Activated T-cell treated with anti-CD3 and anti-CD28 coated beads for 48 hours (primary cell): Measurements from ENCODE around the gene CD8B2.
"Not testable (repeated sequence)": the region's sequence is repeated elsewhere in the genome, so short reads cannot be mapped to it uniquely, and the experiment has no call there.

Experiments used
- DNase-seq: peaks from one replicate; pipeline ENCODE4 v3.0.0-alpha.2; 2020; ENCODE audit warnings: low read depth

CD8B2 gene

DNA sequence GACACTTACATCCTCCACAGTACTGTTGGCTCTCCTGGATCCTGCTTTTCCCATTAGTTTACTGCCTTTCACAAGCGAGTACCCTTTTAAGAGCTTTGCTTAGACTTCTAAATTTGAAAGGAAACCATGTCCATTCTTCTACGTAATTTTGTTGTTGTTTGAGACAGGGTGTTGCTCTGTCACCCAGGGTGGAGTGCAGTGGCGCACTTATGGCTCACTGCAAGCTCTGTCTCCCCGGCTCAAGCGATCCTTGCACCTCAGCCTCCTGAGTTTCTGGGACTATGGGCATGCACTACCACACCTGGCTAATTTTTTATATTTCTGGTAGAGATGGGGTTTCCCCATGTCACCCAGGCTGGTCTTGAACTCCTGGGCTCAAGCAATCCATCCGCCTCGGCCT lies 24.8 kb downstream of the CD8B2 start:
- DNase-seq: not testable (repeated sequence)

DNA sequence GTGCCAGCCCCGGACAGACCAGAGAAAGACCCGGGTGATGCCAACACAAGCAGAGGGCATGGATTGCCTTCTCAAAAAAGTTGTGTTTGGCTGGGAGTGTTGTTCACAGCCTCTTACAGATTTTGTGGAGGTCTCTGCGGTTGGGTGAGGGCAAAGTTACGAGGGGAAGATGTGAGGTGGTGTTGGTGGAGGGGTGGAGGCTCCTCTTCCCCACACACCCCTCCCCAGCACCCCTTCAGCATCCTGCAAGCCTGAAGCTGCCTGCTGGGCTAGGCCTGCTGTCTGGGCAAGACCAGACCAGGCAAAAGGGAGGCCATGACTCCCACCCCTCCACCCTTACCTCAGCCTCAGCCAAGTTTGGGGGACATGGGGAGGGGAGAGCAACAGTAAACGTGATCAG lies 26.2 kb downstream of the CD8B2 start:
- not testable (repeated sequence) for DNase-seq

DNA sequence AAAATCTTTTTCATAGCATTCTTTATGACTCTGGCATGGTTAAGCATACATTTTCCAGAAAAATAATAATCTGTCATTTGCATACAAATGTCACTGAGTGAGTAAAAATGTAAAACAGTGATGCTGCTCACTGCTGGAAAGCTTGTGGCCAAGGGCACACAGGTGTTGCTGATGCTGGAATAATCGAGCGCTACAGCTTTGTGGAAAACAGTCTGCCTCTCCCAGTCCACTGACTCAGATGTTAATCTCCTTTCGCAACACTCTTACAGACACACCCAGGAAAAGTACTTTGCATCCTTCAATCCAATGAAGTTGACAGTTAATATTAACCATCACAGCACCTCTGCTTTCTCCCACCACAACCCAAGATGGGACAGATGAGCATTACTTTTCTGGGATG lies 27.7 kb downstream of the CD8B2 start:
- DNase-seq: not testable (repeated sequence)

DNA sequence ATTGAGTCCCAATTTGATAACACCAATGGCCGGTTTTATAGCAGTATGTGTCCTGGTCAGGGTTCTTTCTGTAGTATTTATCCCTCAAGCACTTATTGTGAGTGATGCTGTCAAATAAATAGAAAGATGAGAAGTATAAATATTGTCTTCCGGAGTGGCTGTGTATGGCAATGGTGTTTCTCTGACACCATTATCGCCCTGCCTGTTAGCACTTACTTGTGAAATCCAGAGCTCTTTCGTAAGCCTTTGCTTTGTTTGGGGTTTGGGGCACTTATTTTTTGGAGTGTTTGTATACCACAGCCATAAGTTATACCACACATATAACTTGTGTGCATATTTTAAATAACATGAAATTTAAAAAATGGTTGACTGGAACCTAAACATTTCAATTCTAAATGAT lies 29.3 kb downstream of the CD8B2 start:
- no peak for DNase-seq

DNA sequence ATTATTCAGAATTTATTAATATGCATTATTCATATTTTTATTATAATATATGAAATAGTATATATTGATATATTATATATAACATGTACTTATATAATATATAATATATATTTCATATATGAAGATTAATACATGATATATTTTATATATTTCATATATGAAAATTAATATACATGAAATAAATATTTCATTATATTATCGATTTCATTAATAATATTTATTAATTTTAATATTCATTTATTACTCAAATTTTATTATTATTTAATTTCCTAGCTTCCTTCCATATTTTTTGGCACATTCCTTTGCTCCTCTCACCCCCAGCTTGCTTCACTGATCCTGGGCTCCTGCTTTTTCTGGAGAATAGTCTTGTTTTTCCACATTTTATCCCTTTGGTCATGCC lies 29.7 kb downstream of the CD8B2 start:
- no peak for DNase-seq

DNA sequence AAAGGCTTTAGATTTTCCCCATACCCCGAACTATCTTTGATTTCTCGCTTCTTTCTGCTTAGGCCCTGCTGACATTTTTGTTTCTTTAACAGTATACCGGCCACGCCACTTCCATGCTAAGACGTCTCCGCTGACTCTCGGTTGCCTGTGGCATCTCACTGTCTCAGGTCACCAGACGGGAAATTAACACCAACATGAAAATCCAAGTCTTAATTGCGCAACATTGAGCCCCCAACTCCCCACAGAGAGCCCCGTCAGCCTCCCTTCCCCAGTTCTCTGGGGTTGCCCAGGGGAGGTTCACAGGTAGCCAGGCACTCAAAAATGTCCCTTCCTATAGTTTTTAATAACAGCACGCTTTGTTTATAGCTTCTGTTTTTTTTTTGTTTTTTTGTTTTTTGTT lies 30.2 kb downstream of the CD8B2 start:
- DNase-seq: no peak

DNA sequence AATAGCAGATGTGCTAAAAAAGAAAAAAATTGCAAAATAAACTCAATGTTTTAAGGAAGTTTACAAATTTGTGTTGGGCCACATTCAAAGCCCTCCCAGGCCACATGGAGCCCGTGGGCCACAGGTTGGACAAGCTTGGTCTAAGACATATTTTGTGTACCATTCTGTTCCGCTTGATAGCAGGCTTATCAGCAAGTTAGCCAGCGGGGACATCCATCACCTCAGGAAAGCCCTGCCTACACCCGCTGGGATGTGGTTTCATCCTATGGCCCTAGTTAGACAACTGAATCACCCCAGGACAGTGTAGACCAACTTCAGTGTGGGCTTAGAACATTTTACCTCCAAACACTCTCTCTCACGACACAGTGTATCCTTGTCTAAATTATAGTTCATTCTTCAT lies 32.6 kb downstream of the CD8B2 start:
- no peak for DNase-seq

DNA sequence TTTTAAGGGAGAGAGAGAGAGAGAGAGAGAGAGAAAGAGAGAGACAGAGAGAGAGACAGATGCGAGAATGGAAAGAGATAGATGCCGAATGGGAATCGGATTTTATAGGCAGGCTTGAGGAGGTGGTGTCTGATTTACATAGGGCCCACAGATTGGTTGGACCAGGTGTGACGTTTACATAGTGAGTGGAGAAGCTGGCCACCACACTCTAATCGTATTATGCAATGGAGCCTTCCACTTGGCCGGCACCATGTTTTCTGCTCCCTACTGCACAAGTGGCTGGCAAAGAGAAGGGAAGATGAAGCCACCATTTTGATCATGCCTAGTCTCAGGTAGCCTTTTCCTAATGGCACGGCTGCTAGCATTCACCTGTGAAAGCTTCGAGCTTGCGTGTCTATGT lies 33.9 kb downstream of the CD8B2 start:
- DNase-seq: no peak

DNA sequence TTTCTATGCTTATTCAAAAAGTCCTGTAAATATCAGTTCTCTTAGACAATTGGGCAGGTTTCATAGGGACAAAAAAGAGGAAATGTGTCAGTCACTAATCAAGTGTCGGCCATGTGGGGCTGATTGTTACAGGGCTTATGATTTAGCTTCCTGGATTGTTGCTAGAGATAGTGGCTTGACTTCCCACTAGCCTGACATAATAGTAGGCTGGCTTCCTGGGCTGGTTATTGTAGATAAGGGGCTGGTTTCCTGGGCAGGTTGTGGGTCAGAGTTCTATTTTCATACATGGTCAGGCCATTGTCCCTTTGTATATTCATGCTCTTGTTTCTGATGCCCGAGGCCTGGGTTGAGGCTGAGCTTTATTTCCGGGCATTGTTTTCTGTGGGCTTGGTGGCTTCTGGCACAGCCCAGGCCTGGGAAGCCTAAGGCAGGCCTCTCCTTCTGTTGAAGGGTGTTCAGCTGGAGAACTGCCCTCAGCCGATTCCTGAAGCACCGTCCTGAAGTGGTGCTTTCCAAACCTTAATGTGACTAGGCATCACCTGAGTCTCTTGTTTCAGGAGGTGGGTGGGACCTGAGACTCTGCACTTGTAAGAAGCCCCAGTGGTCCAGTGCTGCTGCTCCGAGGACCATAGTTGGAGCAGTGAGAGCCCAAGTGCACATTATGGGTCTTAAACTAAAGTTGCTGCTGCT lies 37.0 kb downstream of the CD8B2 start:
- no peak for DNase-seq

DNA sequence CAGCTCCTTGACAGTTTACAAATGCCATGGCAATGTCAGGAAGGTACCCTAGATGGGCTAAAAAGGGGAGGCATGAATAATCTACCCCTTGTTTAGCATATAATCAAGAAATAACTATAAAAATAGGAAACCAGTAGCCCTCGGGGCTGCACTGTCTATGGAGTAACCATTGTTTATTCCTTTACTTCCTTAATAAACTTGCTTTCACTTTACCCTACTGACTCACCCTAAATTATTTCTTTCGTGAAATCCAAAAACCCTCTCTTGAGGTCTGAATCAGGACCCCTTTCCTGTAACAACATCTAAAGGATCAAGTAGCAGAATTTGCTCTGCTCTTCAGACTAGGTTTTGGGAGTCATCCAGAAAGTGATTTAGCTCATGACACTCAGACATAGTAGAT lies 43.7 kb downstream of the CD8B2 start:
- DNase-seq: no peak

DNA sequence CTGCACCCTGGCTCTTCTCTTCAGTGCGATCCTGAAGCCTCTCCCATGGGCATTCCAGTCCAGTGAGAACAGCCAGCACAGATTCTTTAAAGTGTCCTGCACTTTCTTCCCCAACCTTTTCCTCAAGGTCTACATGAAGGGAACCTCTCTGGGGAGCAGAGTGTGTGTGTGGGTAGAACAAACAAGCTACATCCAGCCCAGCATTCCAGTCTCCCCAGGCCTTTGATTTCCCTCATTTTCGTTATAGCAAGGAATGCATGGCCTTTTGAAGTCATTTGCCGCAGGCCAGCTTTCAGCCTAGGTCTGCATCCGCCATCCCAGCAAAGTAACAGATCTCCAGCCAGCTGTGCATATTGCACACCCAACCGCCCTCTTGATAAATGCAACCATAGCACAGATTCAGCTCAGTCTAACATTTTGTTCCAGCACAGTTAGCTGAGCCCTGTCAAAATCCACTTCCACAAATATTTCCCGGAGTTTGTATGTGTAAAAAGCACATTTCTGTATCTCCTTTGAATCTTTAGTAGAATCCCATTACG lies 44.6 kb downstream of the CD8B2 start:
- no peak for DNase-seq

DNA sequence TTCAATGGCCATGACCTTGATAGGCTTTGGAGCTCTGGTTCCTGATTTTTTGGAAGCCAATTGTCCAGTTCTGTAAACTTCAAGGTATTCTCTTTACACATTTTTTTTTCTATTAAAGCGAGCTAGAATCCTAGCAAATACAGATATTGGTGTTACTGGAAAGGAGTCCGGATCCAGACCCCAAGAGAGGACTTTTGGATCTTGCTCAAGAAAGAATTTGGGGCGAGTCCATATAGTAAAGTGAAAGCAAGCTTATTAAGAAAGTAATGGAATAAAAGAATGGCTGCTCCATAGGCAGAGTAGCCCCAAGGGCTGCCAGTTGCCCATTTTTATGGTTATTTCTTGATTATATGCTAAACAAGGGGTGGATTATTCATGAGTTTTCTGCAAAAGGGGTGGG lies 45.1 kb downstream of the CD8B2 start:
- DNase-seq: no peak

DNA sequence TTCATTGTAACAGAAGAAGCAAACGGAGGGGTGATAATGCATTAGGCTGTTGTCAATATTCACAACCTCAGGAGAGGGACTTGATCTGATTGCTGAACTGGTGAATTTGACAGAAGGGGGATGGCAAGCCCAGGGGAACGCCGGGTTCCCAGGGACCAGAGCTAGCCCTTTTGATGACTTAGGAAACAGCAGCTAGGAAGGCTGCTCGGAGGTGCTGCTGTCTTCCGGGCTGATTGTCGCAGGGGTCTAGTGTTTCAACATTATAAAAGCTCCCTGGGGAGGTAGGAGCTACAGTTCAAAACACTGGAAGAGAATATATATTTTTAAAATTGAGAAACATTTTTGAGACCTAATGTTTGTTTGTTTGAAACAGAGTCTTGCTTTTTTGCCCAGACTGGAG lies 47.3 kb downstream of the CD8B2 start:
- DNase-seq: no peak

DNA sequence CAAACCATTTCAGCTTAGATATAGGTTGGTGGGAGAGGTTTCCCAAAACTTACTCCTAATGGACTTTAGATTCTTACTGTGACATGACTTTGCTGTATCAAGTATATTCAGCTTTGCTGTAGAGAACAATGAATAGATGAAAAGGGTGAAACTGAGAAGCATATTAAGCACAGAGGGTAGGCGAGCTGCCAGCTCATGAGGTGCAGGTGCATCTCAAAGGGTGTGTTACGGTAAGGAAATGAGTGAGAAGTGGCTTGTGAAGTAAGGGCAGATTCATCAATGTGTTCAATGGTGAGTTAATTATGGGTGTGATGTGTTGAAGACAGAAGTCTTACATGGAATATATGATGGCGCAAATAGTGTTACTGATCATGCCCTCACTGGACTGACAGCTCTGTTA lies 49.3 kb downstream of the CD8B2 start:
- DNase-seq: no peak

DNA sequence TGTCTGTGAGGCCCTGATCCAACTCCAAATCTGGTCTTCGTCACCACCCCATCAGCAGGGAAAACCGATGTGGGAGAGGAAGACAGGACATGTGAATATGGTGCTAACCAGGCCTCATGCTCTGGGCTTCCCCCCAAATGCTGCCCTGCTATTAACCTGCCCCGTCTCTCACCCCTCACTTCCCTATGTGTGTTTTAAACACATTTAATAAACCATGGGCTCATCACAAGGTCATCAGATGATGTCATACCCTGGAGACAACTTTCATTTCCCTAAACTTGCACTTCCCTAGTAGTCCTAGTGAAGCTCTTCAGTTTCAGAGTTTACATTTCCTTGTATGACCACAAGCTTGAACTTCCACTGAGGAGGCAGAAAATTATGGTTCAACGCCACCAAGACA lies 49.9 kb downstream of the CD8B2 start:
- no peak for DNase-seq

DNA sequence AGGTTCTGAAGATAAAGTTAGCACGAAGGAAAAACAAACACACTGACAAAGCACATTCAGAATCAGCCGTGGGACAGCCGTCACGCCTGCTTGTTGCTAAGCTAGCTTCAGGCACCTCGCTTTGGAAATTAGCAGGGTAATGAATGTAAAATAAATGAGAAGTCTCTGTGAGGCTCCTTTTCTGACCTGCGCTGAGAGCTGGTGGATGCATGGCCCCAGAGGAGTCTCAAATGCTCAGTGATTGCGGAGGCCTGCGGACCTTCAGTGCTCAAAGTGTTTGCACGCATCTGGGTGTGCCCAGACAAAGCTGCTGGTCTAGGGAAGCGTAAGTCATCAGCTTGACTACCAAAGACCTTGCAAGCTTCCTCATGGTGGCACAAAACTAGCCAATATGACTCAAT lies 50.6 kb downstream of the CD8B2 start:
- DNase-seq: no peak

DNA sequence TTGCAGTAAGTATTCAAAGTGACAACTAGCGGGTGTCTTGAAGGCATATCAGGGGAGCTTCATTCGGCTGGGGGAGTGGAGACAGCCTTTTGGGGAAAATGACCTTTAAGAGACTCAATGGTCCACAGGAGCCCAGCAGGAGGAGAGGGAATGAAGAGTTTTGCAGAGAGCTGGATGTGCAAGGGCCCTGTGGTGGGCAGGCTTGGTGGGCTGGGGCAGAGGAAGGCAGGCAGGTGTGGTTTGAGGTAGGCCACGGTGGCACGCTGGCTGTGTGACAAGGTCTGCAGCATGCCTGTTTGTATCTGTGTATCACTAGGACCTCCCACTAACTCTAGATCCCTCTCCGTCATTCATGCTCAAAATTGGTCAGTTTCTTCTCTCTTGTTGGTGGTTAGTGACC lies 53.7 kb downstream of the CD8B2 start:
- DNase-seq: no peak

DNA sequence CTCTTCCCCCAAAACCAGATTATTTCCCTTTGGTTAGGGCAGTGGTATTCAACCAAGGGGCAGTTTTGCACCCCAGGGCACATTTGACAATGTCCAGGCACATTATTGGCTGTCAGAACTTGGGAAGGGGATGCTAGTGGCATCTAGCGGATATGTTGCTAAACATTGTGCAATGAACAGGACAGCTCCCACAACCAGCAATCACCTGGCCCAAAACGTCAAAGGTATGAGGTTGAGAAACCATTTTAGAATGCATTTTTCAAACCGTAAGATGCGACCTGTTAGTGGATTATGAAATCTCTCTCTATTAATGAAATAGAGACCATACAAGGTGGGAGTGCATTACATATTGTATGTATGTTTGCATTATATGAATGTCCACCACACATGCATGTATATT lies 54.2 kb downstream of the CD8B2 start:
- DNase-seq: no peak

DNA sequence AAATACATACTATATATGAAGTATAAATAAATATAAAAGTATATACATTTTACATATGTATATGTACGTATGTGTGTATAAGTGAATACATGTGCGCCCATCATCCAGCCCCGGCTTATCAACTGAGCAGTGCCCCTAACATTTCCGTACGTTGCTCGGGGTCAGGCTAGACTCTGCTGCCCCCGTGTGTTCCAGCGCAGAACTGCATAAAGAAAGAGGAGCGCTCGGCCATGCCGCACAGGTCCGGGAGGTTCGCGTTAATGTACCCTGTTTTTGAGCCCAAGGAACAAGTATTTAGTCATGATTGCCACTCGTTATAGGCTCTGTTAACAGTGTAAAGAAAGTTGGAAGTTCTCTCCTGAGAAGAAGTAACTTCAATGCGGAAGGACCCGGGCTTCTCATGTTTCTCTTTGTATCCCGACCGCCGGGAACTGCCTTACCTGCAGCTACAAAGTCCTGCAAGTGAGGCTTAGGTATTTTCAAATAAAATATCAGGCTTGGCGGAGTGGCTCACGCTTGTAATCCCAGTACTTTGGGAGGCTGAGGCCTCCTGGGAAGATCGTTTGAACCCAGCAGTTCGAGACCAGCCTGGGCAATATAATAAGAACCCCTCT lies 55.7 kb downstream of the CD8B2 start:
- DNase-seq: peak; percentile 70

DNA sequence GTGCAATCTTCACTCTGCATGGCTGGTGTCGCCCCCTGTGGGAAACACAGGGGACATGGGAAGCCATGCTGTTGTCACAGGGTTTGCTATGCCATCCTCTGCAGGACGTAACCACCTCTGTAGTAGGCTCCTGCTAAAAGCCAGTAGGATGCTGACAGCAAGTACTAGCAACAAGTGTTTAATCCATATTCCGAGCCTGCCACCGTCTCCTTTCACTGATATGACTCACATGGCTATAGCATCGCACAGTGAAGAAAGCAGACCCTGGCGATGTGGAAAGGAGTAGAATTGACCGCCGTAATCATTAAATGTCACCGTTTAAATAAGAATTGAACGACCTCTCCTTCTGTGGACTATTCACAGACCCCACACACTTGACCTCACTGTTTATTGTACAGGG lies 57.8 kb downstream of the CD8B2 start:
- DNase-seq: no peak

DNA sequence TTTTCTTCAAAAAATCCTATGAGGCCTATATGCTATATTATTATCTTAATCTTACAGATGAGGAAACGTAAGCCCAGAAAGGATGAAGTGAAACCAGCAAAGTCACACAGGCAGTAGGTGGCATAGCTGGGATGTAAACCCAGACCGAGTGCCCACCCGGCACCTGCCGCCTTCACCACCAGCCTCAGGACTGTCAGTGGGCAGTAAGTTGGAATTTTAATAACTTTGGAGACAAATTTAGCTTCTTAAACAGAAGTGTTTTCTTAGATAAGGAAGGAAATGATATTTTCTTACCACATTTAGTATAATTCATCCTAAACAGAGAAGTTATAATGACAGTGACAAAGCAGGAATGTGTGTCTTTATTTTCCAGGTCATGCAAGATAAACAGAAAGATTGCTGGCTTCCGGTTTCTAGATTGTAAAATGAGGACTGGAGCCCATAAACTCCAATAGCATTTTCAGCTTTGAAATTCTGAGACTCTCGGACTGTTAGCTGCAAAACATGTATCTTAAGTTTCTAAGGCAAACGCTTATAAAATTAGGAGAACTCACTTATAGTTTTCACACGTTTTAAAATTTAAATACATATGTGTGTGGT lies 59.3 kb downstream of the CD8B2 start:
- no peak for DNase-seq

DNA sequence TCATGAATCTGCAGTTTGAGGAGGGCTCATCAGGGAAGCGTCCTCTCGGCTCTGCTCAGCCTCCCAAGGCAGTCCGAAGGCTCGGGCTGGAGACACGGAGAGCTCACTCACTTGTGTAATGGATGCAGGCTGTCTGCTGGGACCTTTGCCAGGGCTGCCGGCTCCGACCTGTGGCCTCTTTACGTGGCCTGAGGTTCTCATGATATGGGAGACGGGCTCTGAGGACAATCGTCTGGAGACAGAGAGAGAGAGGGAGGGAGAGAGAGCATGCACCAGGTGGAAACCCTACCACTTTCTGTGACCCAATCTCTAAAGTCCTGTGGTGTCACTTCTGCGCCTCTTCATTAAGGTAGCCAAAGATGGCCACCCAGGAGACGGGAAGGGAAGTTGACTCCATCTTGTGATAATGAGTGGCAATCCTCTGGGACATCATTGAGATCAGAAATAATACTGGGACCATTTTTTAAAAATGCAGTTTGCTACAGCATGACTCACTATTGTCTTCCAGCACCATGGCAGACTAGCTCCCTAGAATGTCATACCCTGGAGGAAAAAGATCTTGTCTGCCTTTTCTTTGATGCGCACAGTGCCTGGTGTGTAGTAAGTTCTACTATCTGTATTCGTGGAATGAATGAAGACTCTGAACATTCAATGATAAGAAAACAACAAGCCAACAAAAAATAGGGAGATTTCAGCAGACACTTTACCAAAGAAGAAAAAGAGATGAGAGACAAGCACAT lies 60.2 kb downstream of the CD8B2 start:
- no peak for DNase-seq
